Uterus (tissue), 4 donors: ENCODE results near the gene ZNF205. TPM values are rescaled to one million over a fixed set of nuclear protein-coding genes. Genes with fewer than 3 reads are reported as not detected.
A peak's percentile ranks its signal among the peaks of the same experiment; 100 is the strongest.

Experiments used
- DNase-seq, 2 donors: peaks; one replicate each; pipeline ENCODE4 v3.0.0-alpha.2; 2019 to 2020
- H3K27ac ChIP-seq, 2 donors: fragments of 200-600 bp; sonication (generic); 1 replicate in 1 of 2; 2 replicates in 1 of 2; pipeline ENCODE4 v1.5.1; 2016 to 2018
- H3K27me3 ChIP-seq, 2 donors: fragments of 200-600 bp; sonication (generic); one replicate each; pipeline ENCODE4 v1.5.1; 2018 to 2019; ENCODE audit warnings: control low read depth in 1 of 2
- H3K36me3 ChIP-seq, 2 donors: fragments of 200-600 bp; sonication (generic); one replicate each; pipeline ENCODE4 v1.5.1; 2019; ENCODE audit warnings: control low read depth in 1 of 2
- H3K4me1 ChIP-seq, 2 donors: fragments of 200-600 bp; sonication (generic); one replicate each; pipeline ENCODE4 v1.5.1; 2018 to 2019; ENCODE audit warnings: control low read depth in 1 of 2
- H3K4me3 ChIP-seq, 2 donors: fragments of 200-600 bp; sonication (generic); 1 replicate in 1 of 2; 2 replicates in 1 of 2; pipeline ENCODE4 v1.5.1; 2018 to 2019; ENCODE audit warnings: mild to moderate bottlenecking in 1 of 2
- H3K9me3 ChIP-seq, 2 donors: fragments of 200-600 bp; sonication (generic); one replicate each; pipeline ENCODE4 v1.5.1; 2019; ENCODE audit warnings: control low read depth in 1 of 2
- POLR2A ChIP-seq, 2 donors: fragments of 450-650 bp; IDR thresholded peaks; one replicate each; pipeline ENCODE4 v1.6.1; 2016; ENCODE audit warnings: antibody characterized with exemption in 2 of 2, mild to moderate bottlenecking in 1 of 2, moderate library complexity in 1 of 2
- intact Hi-C: fragments of 100-400 bp; cut with DNase I; formaldehyde crosslinking; loops from one replicate; pipeline ENCODE4 v1.15.1; 2023; ENCODE audit warnings: low total_unique reads
- total RNA-seq, 4 donors: library from RNA; depleted of rRNA in 3 of 4; stranded (reverse); fragments of >200 nt in 3 of 4; gene quantifications; one replicate each; pipeline versions ENCODE4 v1.1.0 to v1.2.4, GENCODE V29; 2014 to 2023
- TF ChIP-seq, protein P1 (sequence below), 4 experiments: fragments of 200-600 bp in 2 of 4; fragments of 450-650 bp in 2 of 4; sonication (generic) in 2 of 4; IDR thresholded peaks; one replicate each; pipeline ENCODE4 v1.5.1; 2016 to 2019; ENCODE audit warnings: antibody characterized with exemption in 4 of 4, mild to moderate bottlenecking in 2 of 4, moderate library complexity in 1 of 4
- donor health status: DM: yes; HTN: yes; CAD: no.

The ZNF205 gene
- total RNA-seq, 4 donors from 2014 or later = 12.9 to 26.9 (median 18.3) TPM

DNA sequence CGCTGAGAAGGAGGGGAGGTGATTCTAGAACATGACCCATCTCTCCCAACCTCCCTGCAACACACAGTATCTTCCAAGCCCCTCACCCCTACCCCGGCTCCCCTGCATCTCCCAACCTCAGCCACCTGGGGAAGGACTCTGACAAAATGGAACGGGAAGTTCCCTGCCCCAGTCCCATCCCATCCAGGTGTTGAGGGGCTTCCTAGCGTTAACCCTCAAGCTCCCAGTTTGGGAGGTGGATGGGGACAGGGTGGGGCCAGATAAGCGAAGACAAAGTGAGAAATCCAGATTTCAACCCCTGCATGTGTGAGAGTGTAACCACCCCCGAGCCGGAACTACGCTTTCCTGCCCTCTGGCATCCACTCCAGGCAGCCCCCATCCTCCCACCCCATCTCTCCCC is 15.1 kb upstream of the ZNF205 start:
- no peaks in the 10 kb centered on the region for H3K36me3 ChIP-seq
- H3K4me3 ChIP-seq = no peak overlapping the region
- no peak for TF ChIP-seq POLR2A (IDR thresholded peaks at IDR 0.05)
- TF ChIP-seq, protein P1, sequence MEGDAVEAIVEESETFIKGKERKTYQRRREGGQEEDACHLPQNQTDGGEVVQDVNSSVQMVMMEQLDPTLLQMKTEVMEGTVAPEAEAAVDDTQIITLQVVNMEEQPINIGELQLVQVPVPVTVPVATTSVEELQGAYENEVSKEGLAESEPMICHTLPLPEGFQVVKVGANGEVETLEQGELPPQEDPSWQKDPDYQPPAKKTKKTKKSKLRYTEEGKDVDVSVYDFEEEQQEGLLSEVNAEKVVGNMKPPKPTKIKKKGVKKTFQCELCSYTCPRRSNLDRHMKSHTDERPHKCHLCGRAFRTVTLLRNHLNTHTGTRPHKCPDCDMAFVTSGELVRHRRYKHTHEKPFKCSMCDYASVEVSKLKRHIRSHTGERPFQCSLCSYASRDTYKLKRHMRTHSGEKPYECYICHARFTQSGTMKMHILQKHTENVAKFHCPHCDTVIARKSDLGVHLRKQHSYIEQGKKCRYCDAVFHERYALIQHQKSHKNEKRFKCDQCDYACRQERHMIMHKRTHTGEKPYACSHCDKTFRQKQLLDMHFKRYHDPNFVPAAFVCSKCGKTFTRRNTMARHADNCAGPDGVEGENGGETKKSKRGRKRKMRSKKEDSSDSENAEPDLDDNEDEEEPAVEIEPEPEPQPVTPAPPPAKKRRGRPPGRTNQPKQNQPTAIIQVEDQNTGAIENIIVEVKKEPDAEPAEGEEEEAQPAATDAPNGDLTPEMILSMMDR (IDR thresholded peaks at IDR 0.05) = no peak
- H3K27me3 ChIP-seq = peaks cover 0 to 6% of the 10 kb centered on the region in 2 donors
- H3K9me3 ChIP-seq = no peaks in the 10 kb centered on the region
- H3K4me1 ChIP-seq = no peaks in the 10 kb centered on the region
- DNase-seq = no peak
- no peak overlapping the region for H3K27ac ChIP-seq
- intact Hi-C loops = no loop called here

DNA sequence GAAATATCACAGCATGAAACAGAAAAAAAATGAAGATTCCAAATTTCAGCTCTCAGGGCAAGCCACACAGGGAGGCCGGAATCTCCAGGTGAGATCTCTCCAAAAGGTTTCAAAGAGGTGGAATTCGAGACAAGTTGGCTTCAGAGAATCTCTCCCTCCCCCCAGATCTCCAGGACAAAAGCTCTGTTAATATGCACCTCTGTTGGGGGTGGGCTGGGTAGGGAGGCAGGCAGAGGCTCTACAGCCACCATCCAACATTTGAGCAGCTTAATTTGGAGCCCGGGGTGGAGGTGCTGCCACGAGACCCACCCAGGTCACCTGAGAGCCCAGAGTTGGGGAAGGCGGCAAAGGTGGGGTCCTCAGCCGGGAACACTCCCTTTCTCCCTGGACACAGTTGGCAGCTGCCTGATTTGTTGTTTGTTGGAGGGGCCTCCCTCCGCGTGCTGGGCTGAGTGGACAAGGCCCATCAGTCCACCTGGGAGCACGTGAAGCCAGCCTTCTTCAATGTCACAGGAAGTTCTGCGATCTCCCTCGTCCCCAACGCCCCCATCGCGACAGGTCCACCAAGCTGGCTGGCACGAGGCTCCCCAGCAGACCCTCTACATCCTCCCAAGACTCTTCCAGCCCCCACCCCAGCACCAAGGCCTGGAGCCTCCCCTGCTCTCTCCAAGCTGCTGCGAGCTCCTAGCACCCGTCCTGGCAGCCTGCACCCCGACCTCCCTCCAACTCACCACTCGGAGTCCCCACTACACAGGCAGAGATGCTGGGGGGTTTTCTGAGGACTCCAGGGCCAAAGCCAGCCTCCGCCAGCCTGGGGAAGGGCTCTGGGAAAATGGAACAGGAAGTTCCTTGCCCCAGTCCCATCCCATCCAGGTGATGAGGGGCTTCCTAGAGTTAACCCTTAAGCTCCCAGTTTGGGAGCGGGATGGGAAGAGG is 13.7 kb upstream of the ZNF205 start, which contains the start of gene ZSCAN10:
TSS of gene ZSCAN10 (minus strand) at position 836 of the 936 bp plus-strand sequence. CDS start 6,357 bp downstream, outside the sequence.
- Histone ChIP-seq H3K4me1 (no peaks in the 10 kb centered on the region), H3K27me3 (no peaks in the 10 kb centered on the region), H3K27ac (no peak within 1 kb of the TSS), H3K36me3 (no peaks in the 10 kb centered on the region), H3K9me3 (no peaks in the 10 kb centered on the region), H3K4me3 (no peak within 1 kb of the TSS)
- intact Hi-C loops = no loop called here
- TF ChIP-seq, protein P1 (IDR thresholded peaks at IDR 0.05) = no peak
- TF ChIP-seq POLR2A (IDR thresholded peaks at IDR 0.05) = no peak
- no peak for DNase-seq

DNA sequence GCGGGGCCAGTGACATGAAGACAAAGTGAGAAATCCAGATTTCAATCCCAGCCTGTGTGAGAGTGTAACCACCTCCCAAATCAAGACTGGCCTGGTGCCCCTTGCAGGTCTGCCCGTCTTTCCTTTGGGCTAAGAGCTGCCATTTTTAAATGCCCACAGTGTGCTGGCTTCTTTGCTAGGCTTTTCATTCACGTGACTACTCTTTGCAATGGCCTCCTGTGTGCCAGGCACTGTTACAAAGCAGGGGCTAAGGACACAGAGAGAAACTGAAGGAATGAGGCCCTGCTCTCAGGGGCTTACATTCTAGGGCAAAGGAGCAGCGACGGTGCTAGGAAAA is 13.0 kb upstream of the ZNF205 start:
- no peak for DNase-seq
- Histone ChIP-seq H3K9me3 (no peaks in the 10 kb centered on the region), H3K4me1 (no peaks in the 10 kb centered on the region), H3K27ac (no peak overlapping the region), H3K4me3 (no peak overlapping the region), H3K36me3 (no peaks in the 10 kb centered on the region), H3K27me3 (no peaks in the 10 kb centered on the region)
- intact Hi-C loops = no loop called here
- TF ChIP-seq, protein P1 (IDR thresholded peaks at IDR 0.05) = no peak
- TF ChIP-seq POLR2A (IDR thresholded peaks at IDR 0.05) = no peak

DNA sequence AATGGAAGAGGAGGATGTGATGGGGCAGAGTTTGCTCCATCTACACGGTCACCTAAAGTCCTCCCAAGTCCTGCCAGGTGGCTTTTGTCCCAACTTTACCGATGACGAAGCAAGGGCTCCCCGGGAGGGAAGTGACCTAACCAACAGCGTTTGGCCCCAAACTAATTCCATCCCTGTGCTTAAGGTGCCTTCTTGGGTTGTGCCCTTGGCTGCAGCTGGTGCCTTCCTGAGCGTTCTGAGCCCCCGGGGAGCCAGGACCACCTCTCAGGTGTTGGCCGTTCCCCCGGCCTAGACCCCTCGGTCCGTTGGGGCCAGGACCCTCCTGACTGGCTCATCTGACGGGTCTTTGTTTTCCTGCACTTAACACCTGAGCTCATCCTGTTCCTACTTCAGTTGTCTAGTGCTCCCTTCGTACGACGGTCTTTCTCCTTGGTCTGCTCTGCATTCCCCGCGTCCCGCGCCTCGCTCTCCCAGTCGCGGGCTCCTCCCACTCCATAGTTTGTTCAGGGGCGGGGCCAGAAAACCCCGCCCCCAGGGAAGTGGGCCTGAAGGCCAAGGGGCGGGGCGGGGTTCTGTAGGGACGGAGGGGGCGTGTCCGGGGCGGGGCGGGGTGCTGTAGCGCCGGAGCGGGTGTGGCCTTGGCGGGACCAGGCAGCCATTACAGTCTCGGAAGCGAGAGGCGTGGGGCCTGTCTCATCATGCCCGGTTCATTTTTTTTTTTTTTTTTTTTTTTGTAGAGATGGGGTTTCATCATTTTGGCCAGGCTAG is 12.5 kb upstream of the ZNF205 start:
- H3K27me3 ChIP-seq = no peaks in the 10 kb centered on the region
- no peak overlapping the region for H3K4me3 ChIP-seq
- no peaks in the 10 kb centered on the region for H3K9me3 ChIP-seq
- no peaks in the 10 kb centered on the region for H3K4me1 ChIP-seq
- H3K36me3 ChIP-seq = no peaks in the 10 kb centered on the region
- H3K27ac ChIP-seq = no peak overlapping the region
- TF ChIP-seq, protein P1 (IDR thresholded peaks at IDR 0.05) = no peak
- no peak for TF ChIP-seq POLR2A (IDR thresholded peaks at IDR 0.05)
- intact Hi-C loops = no loop called here
- DNase-seq = peak; percentile 65 to 83
